HAP-1 (cell line): Measurements from ENCODE around the gene TM7SF3.
A peak's percentile ranks its signal among the peaks of the same experiment; 100 is the strongest.
"Not testable (repeated sequence)": the region's sequence is repeated elsewhere in the genome, so short reads cannot be mapped to it uniquely, and the experiment has no call there.

ENCODE experiments used
- DNase-seq, 2 experiments: peaks; one replicate each; pipeline ENCODE4 v3.0.0-alpha.2; 2016 to 2020; ENCODE audit warnings: low spot score in 2 of 2
- H3K27me3 ChIP-seq: fragments of 250-450 bp; sonication (Bioruptor Pico); 2 replicates; pipeline ENCODE4 v1.5.1; 2020; ENCODE audit warnings: low read depth, mild to moderate bottlenecking, moderate library complexity
- H3K36me3 ChIP-seq: fragments of 250-450 bp; sonication (Bioruptor Pico); replicated peaks from 2 replicates; pipeline ENCODE4 v1.5.1; 2020; ENCODE audit warnings: mild to moderate bottlenecking
- H3K4me1 ChIP-seq: fragments of 250-450 bp; sonication (Bioruptor Pico); 2 replicates; pipeline ENCODE4 v1.5.1; 2020; ENCODE audit warnings: mild to moderate bottlenecking
- H3K4me3 ChIP-seq: fragments of 250-450 bp; sonication (Bioruptor Pico); 2 replicates; pipeline ENCODE4 v1.5.1; 2020; ENCODE audit warnings: mild to moderate bottlenecking, moderate library complexity
- H3K9me3 ChIP-seq: fragments of 250-450 bp; sonication (Bioruptor Pico); 2 replicates; pipeline ENCODE4 v1.5.1; 2020; ENCODE audit warnings: mild to moderate bottlenecking, moderate library complexity
- in situ Hi-C: fragments of 300-500 bp; cut with MboI; formaldehyde crosslinking; loops from 3 replicates; pipeline ENCODE4 v1.14.3; 2020; ENCODE audit warnings: low sequenced_read_pairs, inconsistent platforms, mixed read lengths

The TM7SF3 gene

DNA sequence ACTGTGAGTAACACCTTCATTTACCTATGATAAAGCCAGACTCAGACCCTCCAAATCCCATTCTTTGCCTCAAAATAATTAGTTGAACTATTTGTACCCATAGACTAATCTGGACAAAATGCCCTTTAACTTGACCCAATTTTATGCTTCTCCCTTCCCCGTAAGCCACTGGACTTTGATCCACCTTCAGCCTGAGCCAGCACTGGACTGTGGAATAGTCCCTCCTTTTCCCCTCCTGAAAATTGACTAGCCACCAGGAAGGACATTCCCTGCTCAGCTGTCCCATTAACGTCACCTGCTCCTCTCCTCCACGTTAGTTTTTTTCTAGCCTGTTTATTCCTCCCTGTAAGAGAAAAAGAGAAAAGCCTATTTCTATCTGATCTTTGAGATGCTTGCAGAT is 18.5 kb upstream of the TM7SF3 start:
- H3K4me1 ChIP-seq, result no peaks in the 10 kb centered on the region
- no peak for DNase-seq
- H3K36me3 ChIP-seq, result peaks cover 40% of the 10 kb centered on the region
- H3K9me3 ChIP-seq, result no peaks in the 10 kb centered on the region
- H3K27me3 ChIP-seq, result no peaks in the 10 kb centered on the region
- in situ Hi-C loops, result loop anchor here (10.0 to 25.0 kb wide), 2 partner anchors 102 to 280 kb away; no protein-coding TSS in a partner anchor
- no peak overlapping the region for H3K4me3 ChIP-seq

DNA sequence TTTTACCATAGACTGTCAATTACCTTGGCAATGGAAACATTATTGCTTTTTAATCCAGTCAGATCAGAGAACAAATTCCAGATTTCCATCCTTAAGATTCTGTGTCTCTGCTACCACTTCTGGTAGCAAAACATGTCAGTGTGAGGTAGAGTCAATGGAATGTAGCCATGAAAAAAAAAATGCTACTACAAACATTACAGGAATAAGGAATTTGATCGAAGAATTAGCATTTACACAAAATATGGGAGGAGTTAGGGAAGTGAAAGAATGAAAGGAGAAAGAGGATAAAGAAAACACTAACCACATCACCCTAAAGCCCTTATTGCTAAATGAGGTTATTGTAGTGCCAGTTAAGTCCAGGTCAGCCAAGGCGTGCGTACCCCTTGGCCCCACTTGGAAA is 17.3 kb upstream of the TM7SF3 start:
- Histone ChIP-seq H3K4me1 (no peaks in the 10 kb centered on the region), H3K9me3 (no peaks in the 10 kb centered on the region), H3K36me3 (peaks cover 47% of the 10 kb centered on the region), H3K4me3 (no peak overlapping the region), H3K27me3 (no peaks in the 10 kb centered on the region)
- in situ Hi-C loops, result loop anchor here (10.0 to 25.0 kb wide), 2 partner anchors 103 to 281 kb away; no protein-coding TSS in a partner anchor
- DNase-seq, result no peak

DNA sequence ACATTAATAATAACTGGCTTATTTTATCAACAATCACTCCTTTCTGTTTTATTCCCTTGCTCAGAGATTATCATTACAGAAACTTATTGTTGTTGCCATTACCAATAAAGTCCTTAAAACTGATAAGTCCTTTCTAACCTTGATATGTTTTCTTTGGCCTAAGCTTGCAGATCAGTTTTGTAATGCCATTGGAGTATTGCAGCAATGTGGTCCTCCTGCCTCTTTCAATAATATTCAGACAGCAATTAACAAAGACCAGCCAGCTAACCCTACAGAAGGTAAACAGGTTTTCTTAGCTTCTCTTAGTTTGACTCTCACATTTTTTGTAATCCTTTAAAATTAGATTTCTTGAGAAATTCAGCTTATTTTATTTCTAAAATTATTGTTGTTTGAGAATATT is 12.1 kb upstream of the TM7SF3 start:
- Histone ChIP-seq H3K4me3 (no peak overlapping the region), H3K9me3 (no peaks in the 10 kb centered on the region), H3K36me3 (peaks cover 35% of the 10 kb centered on the region), H3K27me3 (no peaks in the 10 kb centered on the region), H3K4me1 (no peaks in the 10 kb centered on the region; the same call in 1 of the 2 replicates)
- in situ Hi-C loops, result loop anchor here (25.0 kb wide), 1 partner anchor 286 kb away; no protein-coding TSS in a partner anchor
- DNase-seq, result no peak

DNA sequence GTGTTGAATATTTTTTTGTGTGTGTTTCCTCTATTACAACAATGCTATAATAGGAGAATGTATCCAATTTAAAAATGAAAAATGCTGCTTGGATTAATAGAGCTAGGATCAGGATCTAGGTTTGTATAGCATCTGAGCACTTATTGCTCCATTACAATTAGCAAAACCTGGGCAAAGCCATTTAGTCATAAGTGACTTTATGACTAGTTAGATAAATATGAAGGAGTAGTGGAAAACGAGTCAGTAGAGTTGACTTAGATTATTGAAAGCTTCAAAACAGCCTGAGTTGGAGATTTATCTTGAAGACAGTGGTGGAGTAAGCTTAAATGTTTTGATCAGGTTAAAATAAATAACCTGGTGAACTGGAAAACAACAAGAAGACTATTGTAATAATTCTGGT is 10.9 kb upstream of the TM7SF3 start:
- no peak for DNase-seq
- Histone ChIP-seq H3K4me1 (no peaks in the 10 kb centered on the region; the same call in 1 of the 2 replicates), H3K9me3 (no peaks in the 10 kb centered on the region), H3K36me3 (peaks cover 31% of the 10 kb centered on the region), H3K27me3 (no peaks in the 10 kb centered on the region), H3K4me3 (no peak overlapping the region)
- in situ Hi-C loops, result loop anchor here (25.0 kb wide), 1 partner anchor 287 kb away; no protein-coding TSS in a partner anchor

DNA sequence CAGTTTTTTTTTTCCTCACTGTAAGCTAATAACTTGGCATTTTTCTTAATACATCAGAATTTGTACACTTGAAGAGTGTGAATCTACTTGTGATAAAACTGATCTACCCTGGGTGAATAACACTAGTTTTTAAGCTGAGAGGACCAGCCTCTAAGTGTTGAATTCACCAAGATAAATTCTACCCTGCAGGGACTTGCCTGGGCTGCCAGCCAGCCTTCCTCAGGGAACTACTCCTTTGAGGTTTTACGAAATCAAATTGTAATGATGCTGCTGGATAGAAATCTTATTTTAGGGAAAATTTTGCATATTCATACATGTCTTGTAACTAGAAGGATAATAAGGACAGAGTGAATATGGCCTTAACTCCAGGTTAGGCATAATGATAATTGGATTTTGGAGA is 10.1 kb upstream of the TM7SF3 start:
- no peak for DNase-seq
- H3K4me1 ChIP-seq, result no peaks in the 10 kb centered on the region; the same call in 1 of the 2 replicates
- H3K36me3 ChIP-seq, result peaks cover 24% of the 10 kb centered on the region
- no peak overlapping the region for H3K4me3 ChIP-seq
- H3K27me3 ChIP-seq, result no peaks in the 10 kb centered on the region
- in situ Hi-C loops, result no loop called here
- H3K9me3 ChIP-seq, result no peaks in the 10 kb centered on the region

DNA sequence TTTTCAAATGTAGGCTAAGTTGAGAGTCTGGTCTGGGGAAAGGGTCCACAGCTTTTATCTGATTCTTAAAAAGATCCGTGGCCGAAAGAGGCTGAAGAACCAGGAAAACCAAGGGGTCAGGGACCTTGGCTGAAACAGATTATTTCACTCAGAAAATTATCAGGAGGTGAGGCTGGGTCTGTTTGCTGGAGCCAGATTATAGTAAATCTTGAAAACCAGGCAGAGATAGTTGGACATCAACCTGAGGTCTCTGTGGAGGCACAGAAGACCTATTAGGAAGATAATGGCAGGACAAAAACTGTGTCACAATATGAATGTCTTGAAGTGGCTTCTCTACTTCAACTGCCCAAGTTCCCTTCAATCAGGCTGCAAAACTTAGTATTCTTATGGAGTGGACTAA is 6.6 kb upstream of the TM7SF3 start:
- in situ Hi-C loops, result no loop called here
- Histone ChIP-seq H3K27me3 (no peaks in the 10 kb centered on the region), H3K36me3 (0 out of 2 replicates have a peak, but pooled peaks cover 3% of the 10 kb centered on the region), H3K9me3 (no peaks in the 10 kb centered on the region), H3K4me1 (no peaks in the 10 kb centered on the region; the same call in none of the 2 replicates), H3K4me3 (no peak overlapping the region)
- no peak for DNase-seq

DNA sequence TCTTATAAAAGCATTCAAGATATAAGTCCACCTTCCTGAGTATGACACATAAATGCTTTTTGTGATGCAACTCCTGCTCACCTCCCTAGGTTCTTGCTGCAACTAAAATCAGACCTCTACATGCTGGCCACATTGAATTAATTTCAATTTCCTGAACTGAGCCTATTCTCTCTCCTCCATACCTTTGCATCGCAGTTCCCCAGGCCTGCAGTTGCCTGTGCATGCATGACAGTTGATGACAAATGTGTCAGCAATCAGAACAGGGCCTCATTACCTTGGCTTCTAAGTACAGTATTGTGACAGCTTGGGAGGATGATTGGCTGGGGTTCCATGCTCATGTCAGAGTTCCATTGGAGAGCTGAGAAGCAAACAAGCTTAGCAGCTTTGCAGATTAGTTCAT is 3.9 kb upstream of the TM7SF3 start:
- H3K4me3 ChIP-seq, result no peak overlapping the region
- H3K4me1 ChIP-seq, result peaks cover 14% of the 10 kb centered on the region
- DNase-seq, result no peak
- in situ Hi-C loops, result no loop called here
- H3K27me3 ChIP-seq, result no peaks in the 10 kb centered on the region
- no peaks in the 10 kb centered on the region for H3K9me3 ChIP-seq
- H3K36me3 ChIP-seq, result 0 out of 2 replicates have a peak, but pooled peaks cover 3% of the 10 kb centered on the region

DNA sequence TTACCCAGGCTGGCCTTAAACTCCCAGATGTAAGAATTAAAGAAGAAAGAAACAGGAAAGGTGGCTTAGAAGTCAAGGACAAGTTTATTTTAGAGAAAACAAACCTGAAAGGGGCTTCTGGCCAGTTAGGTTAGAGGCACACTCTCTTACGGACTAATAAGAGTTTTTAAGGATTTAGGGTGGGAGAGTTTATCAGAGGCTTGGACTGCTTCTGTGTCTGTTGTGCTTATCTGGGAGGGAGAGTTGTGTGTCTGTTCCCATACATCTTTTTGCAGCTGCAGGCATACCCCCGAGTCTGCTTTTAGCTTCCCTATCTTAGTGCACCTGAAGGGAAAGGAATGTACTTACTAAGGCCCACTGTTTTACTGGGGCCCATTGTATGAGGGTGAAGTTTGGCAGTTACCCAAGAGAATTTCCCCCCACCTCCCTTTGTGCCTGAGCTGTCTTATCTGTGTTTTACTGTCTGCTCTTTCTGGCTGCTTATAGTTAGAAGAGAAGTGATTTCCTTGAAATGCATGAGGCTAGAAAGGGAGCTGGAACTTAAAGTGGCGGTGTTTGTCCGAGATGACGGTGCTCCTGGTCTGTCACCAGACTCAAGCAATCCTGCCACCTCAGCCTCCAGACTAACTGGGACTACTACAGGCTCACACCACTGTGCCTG is 3.1 kb upstream of the TM7SF3 start:
- peaks cover 19% of the 10 kb centered on the region for H3K4me1 ChIP-seq
- DNase-seq, H3K36me3 ChIP-seq, H3K27me3 ChIP-seq, H3K9me3 ChIP-seq, in situ Hi-C loops, H3K4me3 ChIP-seq: not testable (repeated sequence)

DNA sequence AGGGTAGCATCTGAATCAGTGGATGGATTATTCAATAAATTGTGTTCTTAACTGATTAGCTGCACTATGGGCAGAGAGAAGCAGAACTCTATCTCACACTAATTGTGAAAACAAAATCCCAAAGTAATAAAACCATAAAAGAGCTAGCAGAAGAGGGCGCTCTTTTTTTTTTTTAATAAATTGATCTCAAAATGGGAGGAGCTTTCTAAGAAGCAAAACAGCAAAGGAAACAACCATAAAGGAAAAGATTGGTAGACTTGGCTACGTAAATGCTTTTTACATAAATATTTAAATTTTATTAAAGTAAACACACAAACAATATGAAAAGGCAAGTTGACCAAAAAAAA is 1.5 kb upstream of the TM7SF3 start:
- Histone ChIP-seq H3K27me3 (no peaks in the 10 kb centered on the region), H3K4me3 (no peak overlapping the region), H3K9me3 (no peaks in the 10 kb centered on the region), H3K36me3 (no peaks in the 10 kb centered on the region), H3K4me1 (peaks cover 31% of the 10 kb centered on the region)
- DNase-seq, result peak in 1 of 2 experiments; percentile 66
- in situ Hi-C loops, result no loop called here

DNA sequence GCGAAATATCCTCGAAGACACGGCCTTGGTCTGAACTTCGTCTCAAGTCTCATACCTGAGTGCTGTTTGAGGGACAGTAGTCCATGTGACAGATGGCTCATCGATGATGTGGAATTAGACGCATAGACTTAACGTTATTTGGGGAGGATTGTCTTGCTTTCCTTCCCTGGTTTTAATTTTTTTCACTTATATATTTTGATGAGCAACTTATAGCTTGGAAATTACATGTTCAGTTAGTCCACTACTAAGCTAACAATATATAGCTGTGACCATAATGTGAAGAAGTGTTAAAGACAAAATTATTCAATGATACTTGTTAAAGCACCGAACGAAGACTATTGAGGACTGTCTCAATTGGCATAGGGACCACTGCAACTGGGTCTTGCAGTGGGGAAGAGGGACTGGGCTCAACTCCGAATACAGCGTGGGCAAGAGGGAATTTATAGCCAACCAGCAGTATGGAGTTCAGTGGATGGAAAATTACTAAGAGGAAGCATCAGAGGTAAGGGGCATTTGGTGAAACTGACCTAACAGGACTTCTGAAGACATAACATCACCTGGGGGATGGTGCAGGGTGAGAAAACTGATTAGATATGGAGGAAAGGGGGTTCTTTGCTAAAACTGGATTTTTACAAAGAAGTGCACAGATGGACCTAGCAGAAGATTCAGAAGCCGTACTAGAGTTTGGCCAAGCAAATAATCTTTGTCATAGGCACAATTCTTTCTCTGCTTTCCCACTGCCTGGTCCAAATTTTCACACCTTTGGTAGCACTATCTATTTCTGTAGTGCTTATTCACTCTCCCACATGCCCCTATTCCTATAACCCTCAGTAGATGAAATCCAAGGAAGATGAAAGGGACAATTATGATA is 910 bp upstream of the TM7SF3 start:
- Histone ChIP-seq H3K9me3 (no peaks in the 10 kb centered on the region), H3K4me1 (peaks cover 37% of the 10 kb centered on the region), H3K36me3 (no peaks in the 10 kb centered on the region), H3K27me3 (no peaks in the 10 kb centered on the region), H3K4me3 (peak overlapping the region; percentile 59)
- DNase-seq, result no peak
- in situ Hi-C loops, result no loop called here

DNA sequence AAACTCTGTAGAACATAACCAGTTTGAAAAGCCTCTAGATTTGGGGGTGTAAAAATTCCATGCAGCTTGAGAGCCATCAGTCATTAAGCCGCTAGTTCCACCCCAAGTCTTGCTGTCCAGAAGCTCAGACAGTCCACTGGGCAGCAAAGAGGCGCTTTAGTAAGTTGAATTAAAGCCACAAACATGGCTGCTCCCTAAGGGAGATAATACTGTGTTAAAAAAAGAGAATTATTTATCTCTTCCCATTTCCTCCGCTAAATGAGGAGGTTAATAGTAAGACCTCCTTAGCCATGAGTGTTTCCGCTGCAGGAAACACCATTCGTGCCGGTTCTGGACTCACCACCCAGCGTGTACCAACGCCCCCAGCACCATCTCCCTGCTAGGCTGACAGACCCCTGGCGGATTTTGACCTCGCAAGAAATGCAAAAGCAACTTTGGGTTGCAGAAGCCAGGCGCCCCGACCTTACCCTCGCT is 536 bp downstream of the TM7SF3 start:
- H3K9me3 ChIP-seq, result no peaks in the 10 kb centered on the region
- DNase-seq, result no peak
- no peaks in the 10 kb centered on the region for H3K27me3 ChIP-seq
- H3K4me1 ChIP-seq, result peaks cover 37% of the 10 kb centered on the region
- peak overlapping the region; percentile 59 for H3K4me3 ChIP-seq
- no peaks in the 10 kb centered on the region for H3K36me3 ChIP-seq
- in situ Hi-C loops, result no loop called here

DNA sequence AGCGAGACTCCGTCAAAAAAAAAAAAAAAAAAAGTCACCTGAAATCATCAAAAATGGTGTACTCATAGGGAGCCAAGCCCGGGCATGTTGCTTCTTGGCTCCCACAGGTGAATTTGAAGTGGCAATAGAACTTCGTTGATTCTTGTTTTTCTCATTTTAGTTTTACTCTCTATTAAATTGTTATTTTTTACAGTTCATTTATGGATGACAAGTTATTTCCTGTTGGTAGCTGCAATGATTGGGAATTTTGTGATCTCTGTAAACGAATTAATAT is 1.3 kb downstream of the TM7SF3 start:
- H3K27me3 ChIP-seq, result no peaks in the 10 kb centered on the region
- peak overlapping the region; percentile 59 for H3K4me3 ChIP-seq
- in situ Hi-C loops, result no loop called here
- peaks cover 37% of the 10 kb centered on the region for H3K4me1 ChIP-seq
- no peak for DNase-seq
- H3K9me3 ChIP-seq, result no peaks in the 10 kb centered on the region
- H3K36me3 ChIP-seq, result no peaks in the 10 kb centered on the region

DNA sequence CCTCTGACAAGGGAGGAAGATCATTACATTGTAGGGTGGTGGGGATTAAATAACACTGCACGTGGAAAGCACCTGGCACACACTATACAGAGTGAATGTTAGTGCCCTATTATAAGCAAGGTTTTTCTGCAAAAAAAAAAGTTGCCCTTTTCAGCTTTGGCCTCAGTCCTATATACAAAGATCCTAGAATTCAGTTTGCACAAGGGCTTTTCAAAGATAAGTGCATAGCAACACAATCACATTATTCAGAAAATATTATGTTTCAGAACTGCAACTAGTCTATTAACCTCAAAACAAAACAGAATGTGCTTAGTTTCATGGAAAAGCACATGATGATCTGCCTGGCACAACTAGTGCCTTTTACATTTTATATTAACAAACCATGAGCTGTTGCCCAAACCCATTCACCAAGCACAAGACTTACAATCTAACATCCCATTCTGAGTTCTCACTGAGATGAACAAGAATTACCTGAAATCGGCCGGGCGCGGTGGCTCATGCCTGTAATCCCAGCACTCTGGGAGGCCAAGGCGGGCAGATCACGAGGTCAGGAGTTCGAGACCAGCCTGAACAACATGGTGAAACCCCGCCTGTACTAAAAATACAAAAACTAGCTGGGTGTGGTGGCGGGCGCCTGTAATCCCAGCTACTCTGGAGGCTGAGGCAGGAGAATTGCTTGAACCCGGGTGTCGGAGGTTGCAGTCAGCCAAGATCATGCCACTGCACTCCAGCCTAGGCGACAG is 1.8 kb downstream of the TM7SF3 start:
- Histone ChIP-seq H3K27me3 (no peaks in the 10 kb centered on the region), H3K4me3 (no peak overlapping the region), H3K9me3 (no peaks in the 10 kb centered on the region), H3K4me1 (peaks cover 37% of the 10 kb centered on the region), H3K36me3 (no peaks in the 10 kb centered on the region)
- in situ Hi-C loops, result no loop called here
- DNase-seq, result no peak

DNA sequence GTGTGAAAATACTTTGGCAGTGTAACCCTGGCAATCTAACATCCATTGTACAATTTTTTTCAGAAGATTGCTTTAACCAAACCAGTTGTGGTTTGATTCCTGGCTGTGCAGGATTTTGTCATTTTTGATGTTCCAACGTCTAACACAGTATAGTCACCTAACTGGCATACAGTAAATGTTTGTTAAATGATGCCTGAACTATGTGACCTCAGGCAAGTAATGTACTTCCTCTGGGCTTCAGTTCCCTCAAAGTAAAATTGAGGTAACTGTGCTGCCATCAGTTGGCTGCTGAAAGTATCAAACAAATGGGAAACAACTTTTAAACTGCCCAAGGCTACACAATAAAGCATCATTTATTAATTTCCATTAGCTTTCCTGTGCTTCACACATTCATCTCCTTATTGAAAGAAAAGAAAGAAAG is 4.3 kb downstream of the TM7SF3 start:
- no peak overlapping the region for H3K4me3 ChIP-seq
- H3K9me3 ChIP-seq, result no peaks in the 10 kb centered on the region
- no peaks in the 10 kb centered on the region for H3K27me3 ChIP-seq
- no peak for DNase-seq
- no peaks in the 10 kb centered on the region for H3K36me3 ChIP-seq
- in situ Hi-C loops, result no loop called here
- H3K4me1 ChIP-seq, result peaks cover 32% of the 10 kb centered on the region
